Upper lobe of left lung (tissue), 4 donors: Measurements from ENCODE around the gene ARVCF.

Experiments
- CTCF ChIP-seq, 6 experiments: fragments of 450-650 bp in 4 of 6; fragments of 200-600 bp in 2 of 6; sonication (generic) in 2 of 6; IDR thresholded peaks; one replicate each; pipeline ENCODE4 v1.5.1; 2016 to 2019; ENCODE audit warnings: antibody characterized with exemption in 6 of 6
- EP300 ChIP-seq, 4 donors: sonication (generic); formaldehyde crosslinking; IDR thresholded peaks; one replicate each; pipeline ENCODE4 v1.5.1; 2017; ENCODE audit warnings: antibody characterized with exemption in 4 of 4, control low read depth in 2 of 4
- POLR2A ChIP-seq, 4 donors: fragments of 450-650 bp; IDR thresholded peaks; one replicate each; pipeline ENCODE4 v1.5.1; 2016 to 2017; ENCODE audit warnings: antibody characterized with exemption in 4 of 4, mild to moderate bottlenecking in 2 of 4
- POLR2AphosphoS5 ChIP-seq, 2 donors: sonication (generic); formaldehyde crosslinking; IDR thresholded peaks; one replicate each; pipeline ENCODE4 v1.5.1; 2017; ENCODE audit warnings: antibody characterized with exemption in 2 of 2

GRCh38 chr22:20016734-20017621, at the start of gene ARVCF:
- TF ChIP-seq POLR2A (IDR thresholded peaks at IDR 0.05) = no peak
- TF ChIP-seq CTCF (IDR thresholded peaks at IDR 0.05) = peak in 5 of 6 experiments; percentile 12 to 75 (median 72)
- no peak for TF ChIP-seq POLR2AphosphoS5 (IDR thresholded peaks at IDR 0.05)
- TF ChIP-seq EP300 (IDR thresholded peaks at IDR 0.05) = no peak
